NT2/D1 (cell line): ENCODE results near the gene SMIM36.

Experiments used
- SUZ12 ChIP-seq: IDR thresholded peaks from 2 replicates; pipeline ENCODE4 v1.6.1; 2011; ENCODE audit not compliant: insufficient read length, insufficient read depth; ENCODE audit errors: extremely low read depth
- YY1 ChIP-seq: IDR thresholded peaks from 2 replicates; pipeline ENCODE4 v1.6.1; 2011; ENCODE audit not compliant: insufficient read length, insufficient read depth

DNA sequence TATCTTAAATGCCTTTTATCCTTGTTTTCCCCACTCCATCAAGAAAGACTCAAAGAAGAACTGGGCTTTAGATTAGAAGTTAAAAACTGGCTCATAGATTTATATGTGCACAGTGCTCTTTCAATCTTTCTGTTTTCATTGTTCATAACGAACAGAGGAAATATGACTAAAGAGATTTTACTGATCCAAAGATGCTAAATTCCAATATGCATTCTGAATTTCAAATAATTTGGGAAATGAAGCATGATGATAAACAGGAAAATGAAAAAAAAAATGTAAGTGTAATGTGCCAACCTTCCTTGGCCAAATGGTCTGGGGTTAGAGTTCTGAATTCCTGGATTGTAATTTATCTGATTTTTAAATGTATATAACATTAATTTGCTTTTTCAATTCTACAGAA, 25.0 kb upstream of the SMIM36 start:
- TF ChIP-seq SUZ12 (no peak), YY1 (no peak)
